GM23338 (cell line): ENCODE measurements around the gene SBF1. TPM values are rescaled to one million over a fixed set of nuclear protein-coding genes. Genes with fewer than 3 reads are reported as not detected.

Experiments
- ETS1 ChIP-seq: IDR thresholded peaks from 2 replicates; pipeline ENCODE4 v1.6.1; 2016; ENCODE audit warnings: antibody characterized with exemption
- EZH2 ChIP-seq: fragments of 200-600 bp; sonication (generic); IDR thresholded peaks from one replicate; pipeline ENCODE4 v1.8.0; 2017; ENCODE audit warnings: antibody characterized with exemption, mild to moderate bottlenecking, low read depth; ENCODE audit not compliant: unreplicated experiment
- POLR2AphosphoS5 ChIP-seq: IDR thresholded peaks from 2 replicates; pipeline ENCODE4 v1.6.1; 2016; ENCODE audit warnings: antibody characterized with exemption, low read depth
- REST ChIP-seq: IDR thresholded peaks from one replicate; pipeline ENCODE4 v1.6.1; 2018; ENCODE audit warnings: antibody characterized with exemption; ENCODE audit not compliant: unreplicated experiment
- STAT1 ChIP-seq: IDR thresholded peaks from one replicate; pipeline ENCODE4 v1.6.1; 2016; ENCODE audit warnings: antibody characterized with exemption; ENCODE audit not compliant: unreplicated experiment
- ZNF331 ChIP-seq: fragments of 250-450 bp; sonication (Bioruptor Pico); IDR thresholded peaks from 2 replicates; pipeline ENCODE4 v1.5.0; 2020; ENCODE audit warnings: low read depth, mild to moderate bottlenecking, moderate library complexity
- polyA plus RNA-seq: library from polyadenylated mRNA; unstranded; fragments of >200 nt; fragmentation: Nextera tagmentation; extraction: Ambion mirVana; gene quantifications from 2 replicates; pipeline ENCODE4 v1.2.1, GENCODE V29; 2016
- total RNA-seq: library from RNA; depleted of rRNA; stranded (reverse); fragments of >200 nt; shearing (Covaris generic); gene quantifications from 2 replicates; pipeline ENCODE4 v1.2.3, GENCODE V29; 2014
- TF ChIP-seq, protein P1 (sequence below): fragments of 250-450 bp; sonication (Bioruptor Pico); IDR thresholded peaks from 2 replicates; pipeline ENCODE4 v1.5.0; 2020; ENCODE audit warnings: mild to moderate bottlenecking, moderate library complexity

The SBF1 gene
- total and polyA plus RNA-seq, 2 experiments from 2014 or later, result 26.5 to 85.4 TPM

DNA sequence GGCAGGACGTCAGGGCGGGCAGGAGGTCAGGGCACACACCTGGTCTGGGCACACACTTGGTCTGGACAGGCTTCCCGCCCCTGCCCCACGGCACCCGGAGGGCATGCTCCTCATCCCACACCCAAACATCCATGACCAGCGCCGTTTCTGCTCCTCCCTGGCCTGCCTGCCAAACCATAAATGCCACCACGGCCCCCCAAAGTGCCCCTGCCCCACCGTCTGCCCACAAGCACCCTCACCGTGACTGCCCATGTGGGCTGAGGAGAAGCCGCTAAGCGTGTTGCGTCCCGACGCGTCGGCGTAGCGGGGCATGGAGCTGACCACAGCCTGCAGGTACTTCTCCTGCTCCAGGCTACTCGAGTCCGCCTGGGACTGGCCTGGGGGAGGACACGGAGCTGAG, 15.8 kb downstream of the SBF1 start (continued):
- TF ChIP-seq, protein P1, sequence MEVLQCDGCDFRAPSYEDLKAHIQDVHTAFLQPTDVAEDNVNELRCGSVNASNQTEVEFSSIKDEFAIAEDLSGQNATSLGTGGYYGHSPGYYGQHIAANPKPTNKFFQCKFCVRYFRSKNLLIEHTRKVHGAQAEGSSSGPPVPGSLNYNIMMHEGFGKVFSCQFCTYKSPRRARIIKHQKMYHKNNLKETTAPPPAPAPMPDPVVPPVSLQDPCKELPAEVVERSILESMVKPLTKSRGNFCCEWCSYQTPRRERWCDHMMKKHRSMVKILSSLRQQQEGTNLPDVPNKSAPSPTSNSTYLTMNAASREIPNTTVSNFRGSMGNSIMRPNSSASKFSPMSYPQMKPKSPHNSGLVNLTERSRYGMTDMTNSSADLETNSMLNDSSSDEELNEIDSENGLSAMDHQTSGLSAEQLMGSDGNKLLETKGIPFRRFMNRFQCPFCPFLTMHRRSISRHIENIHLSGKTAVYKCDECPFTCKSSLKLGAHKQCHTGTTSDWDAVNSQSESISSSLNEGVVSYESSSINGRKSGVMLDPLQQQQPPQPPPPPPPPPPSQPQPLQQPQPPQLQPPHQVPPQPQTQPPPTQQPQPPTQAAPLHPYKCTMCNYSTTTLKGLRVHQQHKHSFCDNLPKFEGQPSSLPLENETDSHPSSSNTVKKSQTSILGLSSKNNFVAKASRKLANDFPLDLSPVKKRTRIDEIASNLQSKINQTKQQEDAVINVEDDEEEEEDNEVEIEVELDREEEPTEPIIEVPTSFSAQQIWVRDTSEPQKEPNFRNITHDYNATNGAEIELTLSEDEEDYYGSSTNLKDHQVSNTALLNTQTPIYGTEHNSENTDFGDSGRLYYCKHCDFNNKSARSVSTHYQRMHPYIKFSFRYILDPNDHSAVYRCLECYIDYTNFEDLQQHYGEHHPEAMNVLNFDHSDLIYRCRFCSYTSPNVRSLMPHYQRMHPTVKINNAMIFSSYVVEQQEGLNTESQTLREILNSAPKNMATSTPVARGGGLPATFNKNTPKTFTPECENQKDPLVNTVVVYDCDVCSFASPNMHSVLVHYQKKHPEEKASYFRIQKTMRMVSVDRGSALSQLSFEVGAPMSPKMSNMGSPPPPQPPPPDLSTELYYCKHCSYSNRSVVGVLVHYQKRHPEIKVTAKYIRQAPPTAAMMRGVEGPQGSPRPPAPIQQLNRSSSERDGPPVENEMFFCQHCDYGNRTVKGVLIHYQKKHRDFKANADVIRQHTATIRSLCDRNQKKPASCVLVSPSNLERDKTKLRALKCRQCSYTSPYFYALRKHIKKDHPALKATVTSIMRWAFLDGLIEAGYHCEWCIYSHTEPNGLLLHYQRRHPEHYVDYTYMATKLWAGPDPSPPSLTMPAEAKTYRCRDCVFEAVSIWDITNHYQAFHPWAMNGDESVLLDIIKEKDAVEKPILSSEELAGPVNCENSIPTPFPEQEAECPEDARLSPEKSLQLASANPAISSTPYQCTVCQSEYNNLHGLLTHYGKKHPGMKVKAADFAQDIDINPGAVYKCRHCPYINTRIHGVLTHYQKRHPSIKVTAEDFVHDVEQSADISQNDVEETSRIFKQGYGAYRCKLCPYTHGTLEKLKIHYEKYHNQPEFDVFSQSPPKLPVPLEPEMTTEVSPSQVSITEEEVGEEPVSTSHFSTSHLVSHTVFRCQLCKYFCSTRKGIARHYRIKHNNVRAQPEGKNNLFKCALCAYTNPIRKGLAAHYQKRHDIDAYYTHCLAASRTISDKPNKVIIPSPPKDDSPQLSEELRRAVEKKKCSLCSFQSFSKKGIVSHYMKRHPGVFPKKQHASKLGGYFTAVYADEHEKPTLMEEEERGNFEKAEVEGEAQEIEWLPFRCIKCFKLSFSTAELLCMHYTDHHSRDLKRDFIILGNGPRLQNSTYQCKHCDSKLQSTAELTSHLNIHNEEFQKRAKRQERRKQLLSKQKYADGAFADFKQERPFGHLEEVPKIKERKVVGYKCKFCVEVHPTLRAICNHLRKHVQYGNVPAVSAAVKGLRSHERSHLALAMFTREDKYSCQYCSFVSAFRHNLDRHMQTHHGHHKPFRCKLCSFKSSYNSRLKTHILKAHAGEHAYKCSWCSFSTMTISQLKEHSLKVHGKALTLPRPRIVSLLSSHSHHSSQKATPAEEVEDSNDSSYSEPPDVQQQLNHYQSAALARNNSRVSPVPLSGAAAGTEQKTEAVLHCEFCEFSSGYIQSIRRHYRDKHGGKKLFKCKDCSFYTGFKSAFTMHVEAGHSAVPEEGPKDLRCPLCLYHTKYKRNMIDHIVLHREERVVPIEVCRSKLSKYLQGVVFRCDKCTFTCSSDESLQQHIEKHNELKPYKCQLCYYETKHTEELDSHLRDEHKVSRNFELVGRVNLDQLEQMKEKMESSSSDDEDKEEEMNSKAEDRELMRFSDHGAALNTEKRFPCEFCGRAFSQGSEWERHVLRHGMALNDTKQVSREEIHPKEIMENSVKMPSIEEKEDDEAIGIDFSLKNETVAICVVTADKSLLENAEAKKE (CRISPR knock-in tag), result no peak
- TF ChIP-seq ETS1, result no peak
- TF ChIP-seq STAT1, result no peak
- no peak for TF ChIP-seq EZH2
- no peak for TF ChIP-seq ZNF331 (CRISPR knock-in tag)
- TF ChIP-seq POLR2AphosphoS5, result no peak
- TF ChIP-seq REST, result no peak
